OCI-LY7 (cell line): ENCODE data around the gene WTIP. TPM values are rescaled to one million over a fixed set of nuclear protein-coding genes. Genes with fewer than 3 reads are reported as not detected.
"Not testable (repeated sequence)": the region's sequence is repeated elsewhere in the genome, so short reads cannot be mapped to it uniquely, and the experiment has no call there.

Source experiments
- BruUV-seq: library from RNA; stranded (reverse); fragments of 400-500 nt; replicated peaks from 2 replicates; lab custom pipeline; 2021; lab: Mats Ljungman, UMichigan
- CTCF ChIA-PET: fragments of 300-600 bp; sonication (Branson Sonifier 250); formaldehyde crosslinking; loops from one replicate; lab custom pipeline; 2022; ENCODE audit warnings: antibody characterized with exemption; ENCODE audit not compliant: unreplicated experiment; lab: Charles Lee
- POLR2A ChIA-PET: fragments of 300-600 bp; sonication (Branson Sonifier 250); formaldehyde crosslinking; loops from one replicate; lab custom pipeline; 2022; ENCODE audit warnings: antibody characterized with exemption; lab: Charles Lee
- DNase-seq: peaks from one replicate; pipeline ENCODE4 v3.0.0-alpha.2; 2015; ENCODE audit warnings: low spot score
- H2AFZ ChIP-seq: fragments of 200-600 bp; sonication (generic), shearing (Covaris generic); 2 replicates; pipeline ENCODE4 v1.6.1; 2014; ENCODE audit warnings: mild to moderate bottlenecking, antibody characterized with exemption, low read length, moderate library complexity
- H3K27ac ChIP-seq: fragments of 200-600 bp; sonication (generic); 2 replicates; pipeline ENCODE4 v1.5.1; 2014; ENCODE audit warnings: mixed run types, low read depth, mild to moderate bottlenecking, moderate library complexity, low read length, inconsistent platforms; ENCODE audit not compliant: poor library complexity, severe bottlenecking
- H3K36me3 ChIP-seq: fragments of 200-600 bp; sonication (generic); 2 replicates; pipeline ENCODE4 v1.6.1; 2014; ENCODE audit warnings: mild to moderate bottlenecking, antibody characterized with exemption, low read length, moderate library complexity, mixed read lengths; ENCODE audit not compliant: insufficient read depth
- H3K4me1 ChIP-seq: fragments of 200-600 bp; sonication (generic); 2 replicates; pipeline ENCODE4 v1.5.1; 2014; ENCODE audit warnings: mild to moderate bottlenecking, low read length; ENCODE audit not compliant: insufficient read depth, poor library complexity, severe bottlenecking
- H3K4me2 ChIP-seq: fragments of 200-600 bp; sonication (generic); 2 replicates; pipeline ENCODE4 v1.6.1; 2014; ENCODE audit warnings: mild to moderate bottlenecking, low read length
- H3K4me3 ChIP-seq: fragments of 200-600 bp; sonication (generic); 2 replicates; pipeline ENCODE4 v1.5.1; 2014; ENCODE audit warnings: mild to moderate bottlenecking, low read depth, low read length; ENCODE audit not compliant: poor library complexity, severe bottlenecking
- H3K79me2 ChIP-seq: fragments of 200-600 bp; sonication (generic); 2 replicates; pipeline ENCODE4 v1.6.1; 2016; ENCODE audit warnings: low read depth, mild to moderate bottlenecking, low read length, moderate library complexity, mixed read lengths; ENCODE audit not compliant: insufficient read depth
- H3K9me2 ChIP-seq: fragments of 200-600 bp; sonication (generic); 2 replicates; pipeline ENCODE4 v1.6.1; 2016; ENCODE audit warnings: mild to moderate bottlenecking, low read length, mixed read lengths; ENCODE audit not compliant: insufficient read depth
- H3K9me3 ChIP-seq: fragments of 200-600 bp; sonication (generic); 2 replicates; pipeline ENCODE4 v1.6.1; 2014; ENCODE audit warnings: mild to moderate bottlenecking, mixed run types, low read length, mixed read lengths
- H4K20me1 ChIP-seq: fragments of 200-600 bp; sonication (generic); 2 replicates; pipeline ENCODE4 v1.6.1; 2014; ENCODE audit warnings: mild to moderate bottlenecking, antibody characterized with exemption, low read length, moderate library complexity, mixed read lengths; ENCODE audit not compliant: insufficient read depth
- CTCF ChIP-seq: fragments of 200-600 bp; sonication (generic); conservative IDR thresholded peaks from 2 replicates; pipeline ENCODE4 v1.5.1; 2014; ENCODE audit warnings: mild to moderate bottlenecking, antibody characterized with exemption, low read length, moderate library complexity, mixed read lengths
- EZH2phosphoT487 ChIP-seq: fragments of 200-600 bp; sonication (generic); IDR thresholded peaks from 2 replicates; pipeline ENCODE4 v1.6.1; 2018; ENCODE audit warnings: low read depth, borderline replicate concordance, mild to moderate bottlenecking, mixed run types, antibody characterized with exemption, low read length, moderate library complexity, mixed read lengths
- intact Hi-C: fragments of 100-400 bp; cut with micrococcal nuclease; formaldehyde crosslinking; loops from one replicate; pipeline ENCODE4 v1.10.0; 2022; ENCODE audit not compliant: unreplicated experiment
- total RNA-seq, 2 experiments: library from RNA; depleted of rRNA in 1 of 2; stranded (reverse); fragments of >200 nt in 1 of 2; shearing (Covaris generic) in 1 of 2; gene quantifications; 2 replicates each; pipeline ENCODE4 v1.2.3, GENCODE V29; 2014 to 2022

The WTIP gene
- total RNA-seq, 2 experiments from 2014 or later, result 1.4 to 1.5 TPM

GRCh38 chr19:34458677-34459076 is 22.9 kb upstream of the WTIP start:
- no peaks in the 10 kb centered on the region for H3K4me1 ChIP-seq
- ChIA-PET POLR2A (no interaction called here), CTCF (no interaction called here)
- TF ChIP-seq EZH2phosphoT487 (no peak), CTCF (no peak)
- no peaks in the 10 kb centered on the region for H3K9me3 ChIP-seq
- H2AFZ ChIP-seq, result no peak overlapping the region
- peaks cover 24% of the 10 kb centered on the region; the same call in 1 of the 2 replicates for H3K79me2 ChIP-seq
- BruUV-seq, result no TSS peak
- intact Hi-C loops, result no loop called here
- no peak for DNase-seq
- no peak overlapping the region for H3K4me2 ChIP-seq
- H4K20me1 ChIP-seq, result peaks cover 9% of the 10 kb centered on the region
- H3K9me2 ChIP-seq, result no peaks in the 10 kb centered on the region
- no peak overlapping the region for H3K4me3 ChIP-seq
- H3K36me3 ChIP-seq, result peaks cover 97% of the 10 kb centered on the region
- H3K27ac ChIP-seq, result no peak overlapping the region

- ChIA-PET CTCF (no interaction called here), POLR2A (interaction anchor here (0.6 kb wide), 1 partner anchor 16 kb away, joined by 4 read pairs; no protein-coding TSS in a partner anchor)
- Histone ChIP-seq H3K9me2 (no peaks in the 10 kb centered on the region), H3K9me3 (no peaks in the 10 kb centered on the region), H3K36me3 (peaks cover 97% of the 10 kb centered on the region), H3K27ac (no peak overlapping the region), H4K20me1 (peaks cover 9% of the 10 kb centered on the region), H3K4me1 (no peaks in the 10 kb centered on the region), H3K79me2 (peaks cover 16% of the 10 kb centered on the region; the same call in 1 of the 2 replicates), H3K4me3 (no peak overlapping the region), H2AFZ (no peak overlapping the region), H3K4me2 (no peak overlapping the region)
- no peak for DNase-seq
- BruUV-seq, result no TSS peak
- intact Hi-C loops, result no loop called here
- TF ChIP-seq EZH2phosphoT487 (no peak), CTCF (no peak)
Measured at GRCh38 chr19:34459614-34460013, 21.9 kb upstream of the WTIP start.

- Histone ChIP-seq H3K4me2 (no peak overlapping the region), H3K9me2 (no peaks in the 10 kb centered on the region), H3K4me1 (no peaks in the 10 kb centered on the region), H3K4me3 (no peak overlapping the region), H3K27ac (no peak overlapping the region), H3K36me3 (peaks cover 97% of the 10 kb centered on the region), H3K79me2 (peaks cover 10% of the 10 kb centered on the region; the same call in 1 of the 2 replicates), H4K20me1 (peaks cover 9% of the 10 kb centered on the region), H3K9me3 (no peaks in the 10 kb centered on the region), H2AFZ (no peak overlapping the region)
- CTCF ChIA-PET, result no interaction called here
- DNase-seq, result no peak
- POLR2A ChIA-PET, result no interaction called here
- no TSS peak for BruUV-seq
- TF ChIP-seq CTCF (no peak), EZH2phosphoT487 (no peak)
- intact Hi-C loops, result no loop called here
Measured at GRCh38 chr19:34461375-34462100, 20.0 kb upstream of the WTIP start.

- POLR2A ChIA-PET, H3K9me2 ChIP-seq, H3K4me2 ChIP-seq, H3K4me1 ChIP-seq, H3K27ac ChIP-seq, DNase-seq, H3K79me2 ChIP-seq, H3K9me3 ChIP-seq, intact Hi-C loops, CTCF ChIA-PET, H3K4me3 ChIP-seq, H2AFZ ChIP-seq, BruUV-seq: not testable (repeated sequence)
- H4K20me1 ChIP-seq, result peaks cover 22% of the 10 kb centered on the region
- peaks cover 100% of the 10 kb centered on the region for H3K36me3 ChIP-seq
Measured at GRCh38 chr19:34464785-34465184, 16.8 kb upstream of the WTIP start.
